Astrocyte (in vitro differentiated cells and primary cell): ENCODE measurements around the gene PHOSPHO1.

Source experiments
- EZH2 ChIP-seq: IDR thresholded peaks from 2 replicates; pipeline ENCODE4 v1.6.1; 2012; ENCODE audit warnings: mild to moderate bottlenecking, low read length, inconsistent platforms; ENCODE audit not compliant: insufficient read depth
- TF ChIP-seq, protein P1 (sequence below): IDR thresholded peaks from 2 replicates; pipeline ENCODE4 v1.5.1; 2011; ENCODE audit warnings: low read depth, mild to moderate bottlenecking, inconsistent platforms, low read length, moderate library complexity; ENCODE audit not compliant: insufficient read depth

DNA sequence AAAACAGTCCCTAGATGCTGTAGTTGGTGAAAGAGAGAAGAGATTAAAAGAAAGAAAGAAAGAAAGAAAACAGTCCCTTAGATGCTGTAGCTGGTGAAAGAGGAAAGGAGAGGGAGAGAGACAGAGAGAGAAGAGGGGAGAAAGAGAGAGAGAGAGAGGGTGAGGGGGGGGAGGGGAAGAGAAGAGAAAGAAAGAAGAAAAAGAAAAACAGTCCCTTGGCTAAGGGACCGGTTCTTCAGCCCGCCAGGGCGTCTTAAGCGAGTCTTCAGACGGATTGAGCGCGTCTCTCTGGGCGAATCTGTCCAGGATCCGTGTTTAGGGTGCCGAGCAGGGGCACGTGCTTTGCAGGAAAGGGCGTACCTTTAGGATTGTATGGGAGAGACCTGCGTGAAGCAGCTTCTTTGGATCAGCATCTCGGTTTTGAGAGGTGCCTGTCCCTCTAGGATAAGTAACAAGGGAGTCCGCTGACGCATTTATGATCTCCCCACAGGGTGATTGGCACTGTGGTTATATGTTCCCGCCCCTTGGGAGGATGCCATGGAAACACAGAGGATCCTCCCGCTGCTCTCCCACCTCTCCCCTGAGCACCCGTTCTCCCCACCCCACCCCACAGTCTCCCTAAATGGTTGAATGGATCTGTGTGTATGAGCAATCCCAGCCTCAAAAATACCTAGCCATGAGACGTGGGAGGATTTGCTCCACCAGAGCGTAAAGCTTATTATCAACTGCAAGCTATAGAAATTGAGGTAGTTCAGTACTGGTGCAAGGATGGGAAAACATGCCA, 36.9 kb downstream of the PHOSPHO1 start:
- TF ChIP-seq, protein P1, sequence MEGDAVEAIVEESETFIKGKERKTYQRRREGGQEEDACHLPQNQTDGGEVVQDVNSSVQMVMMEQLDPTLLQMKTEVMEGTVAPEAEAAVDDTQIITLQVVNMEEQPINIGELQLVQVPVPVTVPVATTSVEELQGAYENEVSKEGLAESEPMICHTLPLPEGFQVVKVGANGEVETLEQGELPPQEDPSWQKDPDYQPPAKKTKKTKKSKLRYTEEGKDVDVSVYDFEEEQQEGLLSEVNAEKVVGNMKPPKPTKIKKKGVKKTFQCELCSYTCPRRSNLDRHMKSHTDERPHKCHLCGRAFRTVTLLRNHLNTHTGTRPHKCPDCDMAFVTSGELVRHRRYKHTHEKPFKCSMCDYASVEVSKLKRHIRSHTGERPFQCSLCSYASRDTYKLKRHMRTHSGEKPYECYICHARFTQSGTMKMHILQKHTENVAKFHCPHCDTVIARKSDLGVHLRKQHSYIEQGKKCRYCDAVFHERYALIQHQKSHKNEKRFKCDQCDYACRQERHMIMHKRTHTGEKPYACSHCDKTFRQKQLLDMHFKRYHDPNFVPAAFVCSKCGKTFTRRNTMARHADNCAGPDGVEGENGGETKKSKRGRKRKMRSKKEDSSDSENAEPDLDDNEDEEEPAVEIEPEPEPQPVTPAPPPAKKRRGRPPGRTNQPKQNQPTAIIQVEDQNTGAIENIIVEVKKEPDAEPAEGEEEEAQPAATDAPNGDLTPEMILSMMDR: no peak
- no peak for TF ChIP-seq EZH2
